ENCODE data around the gene OR6B3.

OR6B3 gene

GRCh38 chr2:240068193-240068592, 14.9 kb upstream of the OR6B3 start:
- H3K36me3 ChIP-seq (ENCODE audit: control insufficient read depth, insufficient read depth, low read length): no peaks in the 10 kb centered on the region
- no peaks in the 10 kb centered on the region for H3K27me3 ChIP-seq (ENCODE audit: control insufficient read depth, insufficient read depth, low read length)
- no peaks in the 10 kb centered on the region for H3K9me3 ChIP-seq (ENCODE audit: control insufficient read depth, insufficient read depth, low read depth, low read length)

GRCh38 chr2:240066489-240066888, 13.2 kb upstream of the OR6B3 start:
- Histone ChIP-seq H3K4me1 (ENCODE audit: control insufficient read depth, insufficient read depth, low read length) (peaks cover 6% of the 10 kb centered on the region), H3K9me3 (ENCODE audit: control insufficient read depth, insufficient read depth, low read depth, low read length) (no peaks in the 10 kb centered on the region), H3K27me3 (ENCODE audit: control insufficient read depth, insufficient read depth, low read length) (no peaks in the 10 kb centered on the region), H3K36me3 (ENCODE audit: control insufficient read depth, insufficient read depth, low read length) (no peaks in the 10 kb centered on the region), H3K9ac (ENCODE audit: low read length) (no peak overlapping the region), H3K27ac (ENCODE audit: low read depth, low read length) (no peak overlapping the region), H3K4me3 (ENCODE audit: low read depth, low read length) (no peak overlapping the region)

More at GRCh38 chr2:240068193-240068592, 14.9 kb upstream of the OR6B3 start:
- peaks cover 6% of the 10 kb centered on the region for H3K4me1 ChIP-seq (ENCODE audit: control insufficient read depth, insufficient read depth, low read length)
- H3K4me3 ChIP-seq (ENCODE audit: low read depth, low read length): no peak overlapping the region
- H3K9ac ChIP-seq (ENCODE audit: low read length): no peak overlapping the region
- no peak overlapping the region for H3K27ac ChIP-seq (ENCODE audit: low read depth, low read length)

- Histone ChIP-seq H3K9ac (ENCODE audit: low read length) (no peak overlapping the region), H3K4me1 (ENCODE audit: control insufficient read depth, insufficient read depth, low read length) (peaks cover 6% of the 10 kb centered on the region), H3K9me3 (ENCODE audit: control insufficient read depth, insufficient read depth, low read depth, low read length) (no peaks in the 10 kb centered on the region), H3K27ac (ENCODE audit: low read depth, low read length) (no peak overlapping the region), H3K36me3 (ENCODE audit: control insufficient read depth, insufficient read depth, low read length) (no peaks in the 10 kb centered on the region), H3K27me3 (ENCODE audit: control insufficient read depth, insufficient read depth, low read length) (no peaks in the 10 kb centered on the region), H3K4me3 (ENCODE audit: low read depth, low read length) (no peak overlapping the region)
Measured at GRCh38 chr2:240064898-240065297, 11.6 kb upstream of the OR6B3 start.

- Histone ChIP-seq H3K4me1 (ENCODE audit: control insufficient read depth, insufficient read depth, low read length) (peaks cover 6% of the 10 kb centered on the region), H3K9me3 (ENCODE audit: control insufficient read depth, insufficient read depth, low read depth, low read length) (no peaks in the 10 kb centered on the region), H3K4me3 (ENCODE audit: low read depth, low read length) (no peak overlapping the region), H3K36me3 (ENCODE audit: control insufficient read depth, insufficient read depth, low read length) (no peaks in the 10 kb centered on the region), H3K27me3 (ENCODE audit: control insufficient read depth, insufficient read depth, low read length) (peaks cover 22% of the 10 kb centered on the region), H3K27ac (ENCODE audit: low read depth, low read length) (no peak overlapping the region), H3K9ac (ENCODE audit: low read length) (no peak overlapping the region)
Measured at GRCh38 chr2:240060977-240061591, 7.8 kb upstream of the OR6B3 start.

- H3K9ac ChIP-seq (ENCODE audit: low read length): no peak overlapping the region
- no peaks in the 10 kb centered on the region for H3K4me1 ChIP-seq (ENCODE audit: control insufficient read depth, insufficient read depth, low read length)
- H3K27ac ChIP-seq (ENCODE audit: low read depth, low read length): no peak overlapping the region
- H3K4me3 ChIP-seq (ENCODE audit: low read depth, low read length): no peak overlapping the region
- H3K27me3 ChIP-seq (ENCODE audit: control insufficient read depth, insufficient read depth, low read length): peaks cover 53% of the 10 kb centered on the region
- H3K9me3 ChIP-seq (ENCODE audit: control insufficient read depth, insufficient read depth, low read depth, low read length): no peaks in the 10 kb centered on the region
- no peaks in the 10 kb centered on the region for H3K36me3 ChIP-seq (ENCODE audit: control insufficient read depth, insufficient read depth, low read length)
Measured at GRCh38 chr2:240056678-240057077, 3.4 kb upstream of the OR6B3 start.

- Histone ChIP-seq H3K27me3 (ENCODE audit: control insufficient read depth, insufficient read depth, low read length) (peaks cover 53% of the 10 kb centered on the region), H3K36me3 (ENCODE audit: control insufficient read depth, insufficient read depth, low read length) (no peaks in the 10 kb centered on the region)
Measured at GRCh38 chr2:240055177-240055917, 2.0 kb upstream of the OR6B3 start.

GRCh38 chr2:240052524-240052923, 797 bp downstream of the OR6B3 start:
- Histone ChIP-seq H3K36me3 (ENCODE audit: control insufficient read depth, insufficient read depth, low read length) (no peaks in the 10 kb centered on the region), H3K4me1 (ENCODE audit: control insufficient read depth, insufficient read depth, low read length) (no peaks in the 10 kb centered on the region), H3K4me3 (ENCODE audit: low read depth, low read length) (no peak overlapping the region), H3K27me3 (ENCODE audit: control insufficient read depth, insufficient read depth, low read length) (peaks cover 53% of the 10 kb centered on the region), H3K9me3 (ENCODE audit: control insufficient read depth, insufficient read depth, low read depth, low read length) (no peaks in the 10 kb centered on the region), H3K27ac (ENCODE audit: low read depth, low read length) (no peak overlapping the region), H3K9ac (ENCODE audit: low read length) (no peak overlapping the region)

More at GRCh38 chr2:240055177-240055917, 2.0 kb upstream of the OR6B3 start:
- H3K9ac ChIP-seq (ENCODE audit: low read length): no peak overlapping the region
- no peak overlapping the region for H3K4me3 ChIP-seq (ENCODE audit: low read depth, low read length)
- H3K27ac ChIP-seq (ENCODE audit: low read depth, low read length): no peak overlapping the region
- no peaks in the 10 kb centered on the region for H3K9me3 ChIP-seq (ENCODE audit: control insufficient read depth, insufficient read depth, low read depth, low read length)
- no peaks in the 10 kb centered on the region for H3K4me1 ChIP-seq (ENCODE audit: control insufficient read depth, insufficient read depth, low read length)

- H3K9me3 ChIP-seq (ENCODE audit: control insufficient read depth, insufficient read depth, low read depth, low read length): no peaks in the 10 kb centered on the region
- H3K27me3 ChIP-seq (ENCODE audit: control insufficient read depth, insufficient read depth, low read length): peaks cover 46% of the 10 kb centered on the region
- H3K27ac ChIP-seq (ENCODE audit: low read depth, low read length): no peak overlapping the region
- H3K4me3 ChIP-seq (ENCODE audit: low read depth, low read length): no peak overlapping the region
- no peak overlapping the region for H3K9ac ChIP-seq (ENCODE audit: low read length)
- H3K36me3 ChIP-seq (ENCODE audit: control insufficient read depth, insufficient read depth, low read length): no peaks in the 10 kb centered on the region
- H3K4me1 ChIP-seq (ENCODE audit: control insufficient read depth, insufficient read depth, low read length): no peaks in the 10 kb centered on the region
Measured at GRCh38 chr2:240051697-240052096, 1.6 kb downstream of the OR6B3 start.

- Histone ChIP-seq H3K9ac (ENCODE audit: low read length) (no peak overlapping the region), H3K27ac (ENCODE audit: low read depth, low read length) (no peak overlapping the region), H3K36me3 (ENCODE audit: control insufficient read depth, insufficient read depth, low read length) (no peaks in the 10 kb centered on the region), H3K4me1 (ENCODE audit: control insufficient read depth, insufficient read depth, low read length) (no peaks in the 10 kb centered on the region), H3K27me3 (ENCODE audit: control insufficient read depth, insufficient read depth, low read length) (peaks cover 33% of the 10 kb centered on the region), H3K9me3 (ENCODE audit: control insufficient read depth, insufficient read depth, low read depth, low read length) (no peaks in the 10 kb centered on the region), H3K4me3 (ENCODE audit: low read depth, low read length) (no peak overlapping the region)
Measured at GRCh38 chr2:240050278-240050677, 3.0 kb downstream of the OR6B3 start.

- no peak overlapping the region for H3K9ac ChIP-seq (ENCODE audit: low read length)
- H3K36me3 ChIP-seq (ENCODE audit: control insufficient read depth, insufficient read depth, low read length): no peaks in the 10 kb centered on the region
- peaks cover 27% of the 10 kb centered on the region; the same call in 1 of the 2 replicates for H3K27me3 ChIP-seq (ENCODE audit: control insufficient read depth, insufficient read depth, low read length)
- H3K4me1 ChIP-seq (ENCODE audit: control insufficient read depth, insufficient read depth, low read length): no peaks in the 10 kb centered on the region
- H3K4me3 ChIP-seq (ENCODE audit: low read depth, low read length): no peak overlapping the region
- H3K9me3 ChIP-seq (ENCODE audit: control insufficient read depth, insufficient read depth, low read depth, low read length): no peaks in the 10 kb centered on the region
- H3K27ac ChIP-seq (ENCODE audit: low read depth, low read length): no peak overlapping the region
Measured at GRCh38 chr2:240048237-240048636, 5.1 kb downstream of the OR6B3 start.

GRCh38 chr2:240045098-240045497, 8.2 kb downstream of the OR6B3 start:
- H3K4me3 ChIP-seq (ENCODE audit: low read depth, low read length): no peak overlapping the region
- H3K36me3 ChIP-seq (ENCODE audit: control insufficient read depth, insufficient read depth, low read length): no peaks in the 10 kb centered on the region
- H3K27me3 ChIP-seq (ENCODE audit: control insufficient read depth, insufficient read depth, low read length): peaks cover 42% of the 10 kb centered on the region
- H3K4me1 ChIP-seq (ENCODE audit: control insufficient read depth, insufficient read depth, low read length): no peaks in the 10 kb centered on the region
- H3K9ac ChIP-seq (ENCODE audit: low read length): no peak overlapping the region
- no peak overlapping the region for H3K27ac ChIP-seq (ENCODE audit: low read depth, low read length)
- H3K9me3 ChIP-seq (ENCODE audit: control insufficient read depth, insufficient read depth, low read depth, low read length): no peaks in the 10 kb centered on the region

All from HUES6 (cell line).